ENCODE data around the gene CREBBP.
"Not testable (repeated sequence)": the region's sequence is repeated elsewhere in the genome, so short reads cannot be mapped to it uniquely, and the experiment has no call there.

Gene CREBBP

DNA sequence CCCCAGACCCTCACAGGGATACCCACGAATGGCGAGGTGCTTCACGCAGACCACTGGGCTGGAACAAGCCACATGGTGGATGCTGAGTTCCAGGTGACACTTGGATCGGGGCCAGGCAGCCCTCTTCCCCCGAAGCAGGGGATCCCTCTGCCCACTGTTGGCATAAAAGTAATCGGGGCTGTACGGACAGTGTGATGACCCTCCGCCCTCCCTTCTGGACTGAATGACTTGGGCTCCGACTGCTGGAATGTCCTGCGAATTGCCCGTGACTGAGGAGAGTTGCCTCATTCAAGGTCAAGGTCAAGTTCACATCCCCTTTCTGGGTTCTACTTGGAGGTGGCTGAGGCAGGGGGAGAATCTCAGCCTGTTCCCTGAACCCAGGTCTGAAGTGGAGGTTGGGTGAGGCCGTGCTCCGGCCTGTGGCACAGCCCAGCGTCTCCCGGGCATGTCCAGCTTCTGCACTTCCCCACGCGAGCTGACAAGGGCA, 28.5 kb upstream of the CREBBP start:
- no peaks in the 10 kb centered on the region for H3K27me3 ChIP-seq (ENCODE audit: low read depth, low read length)
- no peak overlapping the region for H3K4me3 ChIP-seq (ENCODE audit: low read depth in 1 of 2, low read length in 2 of 2)
- H3K4me1 ChIP-seq (ENCODE audit: control insufficient read depth in 1 of 2, insufficient read depth in 2 of 2, low read length in 2 of 2): no peaks in the 10 kb centered on the region
- no peaks in the 10 kb centered on the region for H3K9me3 ChIP-seq (ENCODE audit: control insufficient read depth in 1 of 2, low read length in 2 of 2)
- H3K27ac ChIP-seq (ENCODE audit: low read length): no peak overlapping the region
- no peaks in the 10 kb centered on the region for H3K36me3 ChIP-seq (ENCODE audit: control insufficient read depth in 1 of 2, insufficient read depth in 2 of 2, low read length in 2 of 2)

DNA sequence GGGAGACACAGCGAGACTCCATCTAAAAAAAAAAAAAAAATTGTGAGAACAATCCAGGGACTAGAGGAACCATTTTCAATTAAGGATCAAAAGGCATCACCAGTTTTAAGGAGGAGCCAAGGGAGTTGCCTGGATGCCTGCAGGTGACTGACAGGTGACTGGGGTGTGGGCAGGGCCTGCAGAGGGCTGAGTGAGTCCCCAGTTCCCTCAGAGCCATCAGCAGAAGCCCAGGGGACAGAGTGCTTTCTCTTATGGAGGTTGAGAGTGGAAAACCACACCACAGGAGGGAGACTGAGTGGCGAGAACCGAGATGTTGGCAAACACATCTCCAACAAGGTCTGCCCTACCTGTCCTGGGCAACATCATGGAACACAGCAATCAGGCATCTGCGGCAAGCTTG, 27.1 kb upstream of the CREBBP start:
- Histone ChIP-seq H3K36me3 (ENCODE audit: control insufficient read depth in 1 of 2, insufficient read depth in 2 of 2, low read length in 2 of 2) (no peaks in the 10 kb centered on the region), H3K4me1 (ENCODE audit: control insufficient read depth in 1 of 2, insufficient read depth in 2 of 2, low read length in 2 of 2) (no peaks in the 10 kb centered on the region), H3K27me3 (ENCODE audit: low read depth, low read length) (no peaks in the 10 kb centered on the region), H3K27ac (ENCODE audit: low read length) (no peak overlapping the region), H3K4me3 (ENCODE audit: low read depth in 1 of 2, low read length in 2 of 2) (no peak overlapping the region), H3K9me3 (ENCODE audit: control insufficient read depth in 1 of 2, low read length in 2 of 2) (no peaks in the 10 kb centered on the region)

DNA sequence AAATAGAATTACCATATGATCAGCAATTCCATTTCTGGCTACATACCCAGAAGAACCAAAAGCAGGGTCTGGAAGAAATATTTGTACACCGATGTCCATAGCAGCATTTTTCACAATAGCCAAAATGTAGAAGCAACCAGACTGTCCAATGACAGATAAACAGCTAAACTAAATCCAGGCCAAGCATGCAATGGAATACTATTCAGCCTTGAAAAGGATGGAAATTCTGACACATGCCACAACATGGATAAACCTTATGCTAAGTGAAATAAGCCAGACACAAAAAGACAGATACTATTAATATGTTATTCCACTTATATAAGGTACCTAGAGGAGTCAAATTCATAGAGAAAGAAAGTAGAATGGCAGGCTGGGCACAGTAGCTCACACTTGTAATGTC, 25.9 kb upstream of the CREBBP start:
- Histone ChIP-seq H3K4me1 (ENCODE audit: control insufficient read depth in 1 of 2, insufficient read depth in 2 of 2, low read length in 2 of 2) (no peaks in the 10 kb centered on the region), H3K36me3 (ENCODE audit: control insufficient read depth in 1 of 2, insufficient read depth in 2 of 2, low read length in 2 of 2) (no peaks in the 10 kb centered on the region), H3K9me3 (ENCODE audit: control insufficient read depth in 1 of 2, low read length in 2 of 2) (no peaks in the 10 kb centered on the region), H3K27me3 (ENCODE audit: low read depth, low read length) (no peaks in the 10 kb centered on the region), H3K27ac (ENCODE audit: low read length) (no peak overlapping the region), H3K4me3 (ENCODE audit: low read depth in 1 of 2, low read length in 2 of 2) (no peak overlapping the region)

DNA sequence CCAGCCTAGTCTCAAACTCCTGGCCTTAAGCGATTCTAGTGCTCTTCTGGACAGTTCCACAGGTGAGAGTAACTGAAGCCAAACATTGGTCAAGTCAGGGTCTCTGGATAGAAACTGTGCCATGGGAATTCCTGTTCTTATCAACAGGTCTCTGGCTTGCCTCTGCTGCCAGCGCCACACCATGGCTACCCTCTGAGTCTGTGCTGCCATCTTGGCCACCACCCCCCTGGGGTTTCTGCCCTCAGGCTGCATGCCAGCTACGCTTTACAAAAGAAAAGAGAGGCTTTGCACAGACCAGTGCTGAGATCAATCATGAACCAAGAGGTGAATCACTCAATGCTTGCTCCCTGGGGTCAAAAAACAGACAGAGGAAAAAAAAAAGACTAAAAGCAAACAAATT, 24.4 kb upstream of the CREBBP start:
- Histone ChIP-seq H3K36me3 (ENCODE audit: control insufficient read depth in 1 of 2, insufficient read depth in 2 of 2, low read length in 2 of 2) (no peaks in the 10 kb centered on the region), H3K27ac (ENCODE audit: low read length) (no peak overlapping the region), H3K4me1 (ENCODE audit: control insufficient read depth in 1 of 2, insufficient read depth in 2 of 2, low read length in 2 of 2) (no peaks in the 10 kb centered on the region), H3K4me3 (ENCODE audit: low read depth in 1 of 2, low read length in 2 of 2) (no peak overlapping the region), H3K9me3 (ENCODE audit: control insufficient read depth in 1 of 2, low read length in 2 of 2) (no peaks in the 10 kb centered on the region), H3K27me3 (ENCODE audit: low read depth, low read length) (no peaks in the 10 kb centered on the region)

DNA sequence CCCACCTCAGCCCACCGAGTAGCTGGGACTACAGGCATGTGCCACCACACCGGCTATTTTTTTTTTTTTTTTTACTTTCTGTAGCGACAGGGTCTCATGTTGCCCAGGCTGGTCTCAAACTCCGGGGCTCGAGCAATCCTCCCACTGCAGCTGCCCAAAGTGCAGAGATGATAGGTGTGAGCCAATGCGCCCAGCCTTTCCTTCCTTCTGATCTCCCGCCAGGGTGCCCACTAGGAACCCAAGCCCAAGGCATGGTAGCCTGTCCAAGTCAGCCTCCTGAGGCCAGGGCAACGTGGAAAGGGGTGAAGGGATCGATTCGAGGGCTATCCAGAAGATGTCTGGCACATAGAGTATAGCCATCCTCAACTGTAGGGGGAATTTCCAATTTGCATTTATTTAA, 9.6 kb upstream of the CREBBP start:
- H3K4me3 ChIP-seq (ENCODE audit: low read depth in 1 of 2, low read length in 2 of 2): no peak overlapping the region
- H3K27ac ChIP-seq (ENCODE audit: low read length): no peak overlapping the region
- H3K36me3 ChIP-seq (ENCODE audit: control insufficient read depth in 1 of 2, insufficient read depth in 2 of 2, low read length in 2 of 2): no peaks in the 10 kb centered on the region
- H3K4me1 ChIP-seq (ENCODE audit: control insufficient read depth in 1 of 2, insufficient read depth in 2 of 2, low read length in 2 of 2): no peaks in the 10 kb centered on the region
- H3K27me3 ChIP-seq (ENCODE audit: low read depth, low read length): no peaks in the 10 kb centered on the region
- peaks cover 0 to 2% of the 10 kb centered on the region in 2 donors for H3K9me3 ChIP-seq (ENCODE audit: control insufficient read depth in 1 of 2, low read length in 2 of 2)

DNA sequence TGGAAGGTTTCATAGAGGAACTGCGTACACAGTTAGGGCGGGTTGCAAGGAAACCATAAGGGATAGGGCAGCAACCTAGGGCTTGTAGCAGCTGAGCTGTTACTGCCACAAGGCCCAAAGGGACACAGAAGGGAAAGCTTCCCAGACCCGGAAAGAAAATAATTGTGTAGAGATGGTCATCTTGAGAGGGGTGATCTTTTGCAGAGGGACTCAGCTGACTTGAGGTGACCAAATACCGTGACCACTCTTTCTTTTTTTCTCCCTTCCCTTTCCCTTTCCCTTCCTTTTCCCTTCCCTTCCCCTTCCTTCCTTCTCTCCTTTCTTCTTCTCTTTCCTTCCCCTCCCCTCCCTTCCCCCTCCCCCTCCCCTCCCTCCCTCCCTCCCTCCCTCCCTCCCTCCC, 8.5 kb upstream of the CREBBP start:
- Histone ChIP-seq H3K9me3 (ENCODE audit: control insufficient read depth in 1 of 2, low read length in 2 of 2) (no peaks in the 10 kb centered on the region), H3K27ac (ENCODE audit: low read length) (no peak overlapping the region), H3K36me3 (ENCODE audit: control insufficient read depth in 1 of 2, insufficient read depth in 2 of 2, low read length in 2 of 2) (no peaks in the 10 kb centered on the region), H3K27me3 (ENCODE audit: low read depth, low read length) (no peaks in the 10 kb centered on the region), H3K4me3 (ENCODE audit: low read depth in 1 of 2, low read length in 2 of 2) (no peak overlapping the region), H3K4me1 (ENCODE audit: control insufficient read depth in 1 of 2, insufficient read depth in 2 of 2, low read length in 2 of 2) (no peaks in the 10 kb centered on the region)

DNA sequence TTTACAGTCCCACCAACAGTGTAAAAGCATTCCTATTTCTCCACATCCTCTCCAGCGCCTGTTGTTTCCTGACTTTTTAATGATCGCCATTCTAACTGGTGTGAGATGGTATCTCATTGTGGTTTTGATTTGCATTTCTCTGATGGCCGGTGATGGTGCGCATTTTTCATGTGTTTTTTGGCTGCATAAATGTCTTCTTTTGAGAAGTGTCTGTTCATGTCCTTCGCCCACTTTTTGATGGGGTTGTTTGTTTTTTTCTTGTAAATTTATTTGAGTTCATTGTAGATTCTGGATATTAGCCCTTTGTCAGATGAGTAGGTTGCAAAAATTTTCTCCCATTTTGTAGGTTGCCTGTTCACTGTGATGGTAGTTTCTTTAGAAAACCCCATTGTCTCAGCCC, 5.5 kb upstream of the CREBBP start:
- H3K27me3 ChIP-seq (ENCODE audit: low read depth, low read length); H3K9me3 ChIP-seq (ENCODE audit: control insufficient read depth in 1 of 2, low read length in 2 of 2); H3K4me3 ChIP-seq (ENCODE audit: low read depth in 1 of 2, low read length in 2 of 2); H3K36me3 ChIP-seq (ENCODE audit: control insufficient read depth in 1 of 2, insufficient read depth in 2 of 2, low read length in 2 of 2); H3K4me1 ChIP-seq (ENCODE audit: control insufficient read depth in 1 of 2, insufficient read depth in 2 of 2, low read length in 2 of 2); H3K27ac ChIP-seq (ENCODE audit: low read length): not testable (repeated sequence)

DNA sequence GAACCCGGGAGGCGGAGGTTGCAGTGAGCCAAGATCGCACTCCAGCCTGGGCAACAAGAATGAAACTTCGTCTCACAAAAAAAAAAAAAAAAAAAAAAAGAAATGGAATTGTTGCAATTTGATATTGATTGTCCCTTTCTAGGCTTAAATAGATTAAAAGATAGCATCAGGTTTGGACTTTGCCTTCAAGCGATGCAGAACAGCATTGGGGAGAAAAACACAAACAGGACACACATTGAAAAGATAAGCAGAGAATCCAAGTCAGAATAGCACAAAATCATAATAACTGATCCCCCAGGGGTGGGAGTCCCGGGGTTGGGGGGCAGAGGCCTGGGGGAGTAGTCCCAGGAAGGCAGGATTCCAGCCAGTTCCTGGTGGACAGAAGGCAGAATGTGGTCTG, 3.9 kb upstream of the CREBBP start:
- H3K27ac ChIP-seq (ENCODE audit: low read length): no peak overlapping the region
- no peaks in the 10 kb centered on the region for H3K27me3 ChIP-seq (ENCODE audit: low read depth, low read length)
- H3K4me3 ChIP-seq (ENCODE audit: low read depth in 1 of 2, low read length in 2 of 2): no peak overlapping the region

DNA sequence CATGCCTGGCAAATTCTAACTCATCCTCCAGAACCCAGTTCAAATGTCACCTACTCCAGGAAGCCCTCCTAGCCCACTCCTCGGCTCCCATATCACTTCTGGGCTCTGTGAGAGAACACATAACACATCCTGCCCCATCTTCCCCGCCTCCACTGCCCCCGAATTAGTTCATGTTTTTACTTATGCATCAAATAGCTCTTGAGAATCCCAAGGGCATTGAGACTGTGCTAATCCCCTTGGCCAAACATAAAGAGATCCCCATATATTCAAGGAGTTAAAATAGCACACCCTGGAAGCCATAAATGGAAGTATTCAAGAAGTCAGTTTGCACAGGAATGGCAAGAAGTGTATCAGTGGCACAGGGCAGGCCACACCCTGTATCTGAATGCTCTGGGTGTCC, 2.0 kb upstream of the CREBBP start:
- no peaks in the 10 kb centered on the region for H3K9me3 ChIP-seq (ENCODE audit: control insufficient read depth in 1 of 2, low read length in 2 of 2)
- no peaks in the 10 kb centered on the region for H3K27me3 ChIP-seq (ENCODE audit: low read depth, low read length)
- H3K27ac ChIP-seq (ENCODE audit: low read length): no peak overlapping the region
- H3K36me3 ChIP-seq (ENCODE audit: control insufficient read depth in 1 of 2, insufficient read depth in 2 of 2, low read length in 2 of 2): no peaks in the 10 kb centered on the region
- H3K4me1 ChIP-seq (ENCODE audit: control insufficient read depth in 1 of 2, insufficient read depth in 2 of 2, low read length in 2 of 2): peaks cover 1 to 7% of the 10 kb centered on the region in 2 donors
- no peak overlapping the region for H3K4me3 ChIP-seq (ENCODE audit: low read depth in 1 of 2, low read length in 2 of 2)

More for the DNA sequence above, 3.9 kb upstream of the CREBBP start:
- Histone ChIP-seq H3K4me1 (ENCODE audit: control insufficient read depth in 1 of 2, insufficient read depth in 2 of 2, low read length in 2 of 2) (no peaks in the 10 kb centered on the region), H3K9me3 (ENCODE audit: control insufficient read depth in 1 of 2, low read length in 2 of 2) (no peaks in the 10 kb centered on the region), H3K36me3 (ENCODE audit: control insufficient read depth in 1 of 2, insufficient read depth in 2 of 2, low read length in 2 of 2) (no peaks in the 10 kb centered on the region)

DNA sequence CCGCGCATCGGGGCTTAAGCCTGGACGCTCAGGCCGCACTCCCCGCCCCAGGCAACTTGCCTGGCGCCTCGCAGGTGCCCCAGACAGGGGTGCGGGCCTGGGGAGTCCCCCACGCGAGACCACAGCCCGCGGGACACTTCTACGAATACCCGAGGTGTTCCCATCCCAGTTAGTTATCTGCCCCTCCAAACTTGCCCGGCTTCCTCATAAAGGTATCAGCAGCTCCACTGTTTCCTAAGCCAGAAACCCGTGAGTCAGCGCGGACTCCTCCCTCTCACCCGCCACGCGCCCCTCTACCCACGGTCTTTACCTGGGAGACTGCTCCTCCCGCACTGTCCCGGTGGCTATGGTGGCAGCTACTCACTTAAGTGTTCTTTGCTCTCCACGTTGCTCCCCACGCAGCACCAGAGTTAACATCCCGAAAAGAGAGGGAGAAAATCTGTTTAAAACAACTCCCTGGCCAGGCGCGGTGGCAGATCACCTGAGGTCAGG, 1.0 kb upstream of the CREBBP start:
- H3K9me3 ChIP-seq (ENCODE audit: control insufficient read depth in 1 of 2, low read length in 2 of 2): no peaks in the 10 kb centered on the region
- no peak overlapping the region for H3K27ac ChIP-seq (ENCODE audit: low read length)
- H3K4me1 ChIP-seq (ENCODE audit: control insufficient read depth in 1 of 2, insufficient read depth in 2 of 2, low read length in 2 of 2): peaks cover 11% of the 10 kb centered on the region in 2 donors

DNA sequence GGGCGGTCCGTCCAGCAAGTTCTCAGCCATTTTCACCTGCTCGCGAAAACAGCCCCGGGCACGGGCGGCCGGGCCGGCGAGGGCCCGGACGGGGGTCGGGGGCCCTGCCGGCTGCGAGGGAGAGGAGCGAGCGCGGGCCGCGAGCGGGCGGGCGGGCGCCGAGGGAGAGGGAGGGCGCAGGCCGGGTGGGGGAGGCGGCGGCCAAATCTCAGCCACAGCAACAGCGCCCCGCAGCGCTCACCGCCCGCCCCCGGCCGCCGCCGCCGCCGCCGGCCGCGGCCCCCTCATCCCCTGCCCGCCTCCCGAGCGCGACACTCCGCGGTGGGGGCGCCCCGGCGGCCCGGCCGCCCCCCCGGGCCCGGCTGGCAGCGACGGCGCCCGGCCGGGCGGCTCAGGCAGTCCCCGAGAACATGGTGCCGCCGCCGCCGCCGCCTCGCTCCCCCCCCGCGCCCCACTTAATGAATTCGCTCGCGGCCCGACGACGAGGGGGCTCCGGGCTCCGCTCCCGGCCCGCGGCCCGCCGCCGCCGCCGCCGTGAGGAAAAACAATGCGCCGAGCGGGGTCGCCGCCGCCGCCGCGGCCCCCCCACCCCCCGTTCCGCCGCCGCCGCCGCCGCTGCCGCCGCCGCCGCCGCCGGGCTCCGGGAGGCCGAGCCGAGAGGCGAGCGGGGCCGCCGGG, 487 bp downstream of the CREBBP start:
- H3K27me3 ChIP-seq (ENCODE audit: low read depth, low read length): no peaks in the 10 kb centered on the region
- H3K27ac ChIP-seq (ENCODE audit: low read length): no peak overlapping the region
- no peaks in the 10 kb centered on the region for H3K9me3 ChIP-seq (ENCODE audit: control insufficient read depth in 1 of 2, low read length in 2 of 2)
- H3K4me3 ChIP-seq (ENCODE audit: low read depth in 1 of 2, low read length in 2 of 2): peak overlapping the region; percentile 80 to 81
- H3K4me1 ChIP-seq (ENCODE audit: control insufficient read depth in 1 of 2, insufficient read depth in 2 of 2, low read length in 2 of 2): peaks cover 14 to 25% of the 10 kb centered on the region in 2 donors
- H3K36me3 ChIP-seq (ENCODE audit: control insufficient read depth in 1 of 2, insufficient read depth in 2 of 2, low read length in 2 of 2): no peaks in the 10 kb centered on the region

More for the DNA sequence above, 1.0 kb upstream of the CREBBP start:
- Histone ChIP-seq H3K36me3 (ENCODE audit: control insufficient read depth in 1 of 2, insufficient read depth in 2 of 2, low read length in 2 of 2) (no peaks in the 10 kb centered on the region), H3K4me3 (ENCODE audit: low read depth in 1 of 2, low read length in 2 of 2) (peak overlapping the region in 1 of 2 donors; percentile 58), H3K27me3 (ENCODE audit: low read depth, low read length) (no peaks in the 10 kb centered on the region)
